K562 (cell line): Measurements from ENCODE around the gene SPEG. TPM values are rescaled to one million over a fixed set of nuclear protein-coding genes. Genes with fewer than 3 reads are reported as not detected.

Experiments
- ATAC-seq: fragments of 200-7000 bp; cut with Tn5 transposase; 3 replicates; pipeline ENCODE4 v1.9.1; 2020; ENCODE audit warnings: moderate library complexity
- BruUV-seq: library from RNA; stranded (reverse); fragments of 400-500 nt; replicated peaks from 2 replicates; lab custom pipeline; 2021; lab: Mats Ljungman, UMichigan
- CTCF ChIA-PET: fragments of 300-600 bp; formaldehyde crosslinking; extraction: SDS; loops from one replicate; lab custom pipeline; 2021; ENCODE audit warnings: low intra/inter-chr PET ratio; lab: Yijun Ruan, JAX
- POLR2A ChIA-PET: fragments of 300-600, 350-650 bp; sonication (Branson Sonifier 250); formaldehyde crosslinking; extraction: SDS; loops from one replicate; lab custom pipeline; 2021; ENCODE audit warnings: antibody characterized with exemption, inconsistent platforms; lab: Yijun Ruan, JAX
- DNase-seq, 4 experiments: peaks; one replicate each; pipeline versions ENCODE4 v3.0.0 to v3.0.0-alpha.2; 2011 to 2018; ENCODE audit warnings: low spot score in 3 of 4, mixed read lengths in 3 of 4; ENCODE audit errors: extremely low read depth in 1 of 4
- FAIRE-seq: peaks from 2 replicates; lab custom pipeline; 2011; peaks lifted over from hg19 to GRCh38; lab: Jason Lieb, UNC
- H2AFZ ChIP-seq: 2 replicates; pipeline ENCODE4 v1.6.0; 2011; ENCODE audit warnings: low read depth, low read length, control low read depth, inconsistent platforms
- H3K27ac ChIP-seq: fragments of 200-600 bp; 3 replicates; pipeline ENCODE4 v1.8.0; 2011; ENCODE audit warnings: low read depth, mild to moderate bottlenecking, control low read depth, inconsistent platforms, low read length, moderate library complexity, mixed read lengths; ENCODE audit errors: extremely low read depth
- H3K27me3 ChIP-seq, 2 experiments: fragments of 300-600 bp in 1 of 2; 2 replicates in 1 of 2; 3 replicates in 1 of 2; pipeline versions ENCODE4 v1.6.0 to v1.8.0; 2011; ENCODE audit warnings: inconsistent platforms in 2 of 2, low read length in 2 of 2, mild to moderate bottlenecking in 1 of 2, mixed read lengths in 1 of 2, moderate library complexity in 1 of 2; ENCODE audit not compliant: control insufficient read depth in 2 of 2, insufficient read depth in 2 of 2
- H3K36me3 ChIP-seq: fragments of 300-600 bp; 3 replicates; pipeline ENCODE4 v1.8.0; 2011; ENCODE audit warnings: mild to moderate bottlenecking, low read length, inconsistent platforms; ENCODE audit not compliant: control insufficient read depth, insufficient read depth
- H3K4me1 ChIP-seq, 2 experiments: fragments of 200-600 bp in 1 of 2; replicated peaks in 1 of 2; 2 replicates in 1 of 2; 3 replicates in 1 of 2; pipeline versions ENCODE4 v1.5.1 to v1.8.0; 2011; ENCODE audit warnings: inconsistent platforms in 2 of 2, low read length in 2 of 2, mild to moderate bottlenecking in 1 of 2, mixed read lengths in 1 of 2, moderate library complexity in 1 of 2; ENCODE audit not compliant: control insufficient read depth in 2 of 2, insufficient read depth in 2 of 2
- H3K4me2 ChIP-seq: 2 replicates; pipeline ENCODE4 v1.6.1; 2011; ENCODE audit warnings: low read length, control low read depth, inconsistent platforms, mixed read lengths; ENCODE audit not compliant: insufficient read depth
- H3K4me3 ChIP-seq: fragments of 200-600 bp; sonication (generic), shearing (Covaris generic); 2 replicates; pipeline ENCODE4 v1.5.1; 2016; ENCODE audit warnings: control low read depth, inconsistent platforms
- H3K79me2 ChIP-seq: fragments of 200-600 bp; 3 replicates; pipeline ENCODE4 v1.8.0; 2011; ENCODE audit warnings: low read length, inconsistent platforms; ENCODE audit not compliant: control insufficient read depth, insufficient read depth
- H3K9ac ChIP-seq, 2 experiments: 2 replicates each; pipeline versions ENCODE4 v1.6.0 to v1.6.1; 2011; ENCODE audit warnings: low read depth in 2 of 2, low read length in 2 of 2, control low read depth in 1 of 2, inconsistent platforms in 1 of 2, mild to moderate bottlenecking in 1 of 2, mixed read lengths in 1 of 2; ENCODE audit not compliant: insufficient read depth in 1 of 2
- H3K9me1 ChIP-seq: one replicate; pipeline ENCODE4 v1.6.0; 2011; ENCODE audit warnings: inconsistent platforms, mild to moderate bottlenecking, low read length, moderate library complexity; ENCODE audit not compliant: control insufficient read depth, insufficient read depth
- H3K9me3 ChIP-seq: replicated peaks from 2 replicates; pipeline ENCODE4 v1.5.1; 2011; ENCODE audit warnings: low read depth, low read length, inconsistent platforms; ENCODE audit not compliant: control insufficient read depth, insufficient read depth
- H4K20me1 ChIP-seq: replicated peaks from 2 replicates; pipeline ENCODE4 v1.6.1; 2011; ENCODE audit warnings: low read length, inconsistent platforms, mixed read lengths; ENCODE audit not compliant: control insufficient read depth, insufficient read depth
- CHD4 ChIP-seq: fragments of 200-600 bp; sonication (generic); IDR thresholded peaks from 3 replicates; pipeline ENCODE4 v1.6.1; 2012; ENCODE audit warnings: low read depth, mild to moderate bottlenecking, mixed read lengths, low read length, inconsistent platforms; ENCODE audit not compliant: insufficient read depth, insufficient replicate concordance, poor library complexity, severe bottlenecking
- PRPF4 ChIP-seq: fragments of 200-400 bp; formaldehyde crosslinking; IDR thresholded peaks from one replicate; pipeline ENCODE4 v1.6.1; 2017; ENCODE audit warnings: low read length, low read depth, mild to moderate bottlenecking; ENCODE audit not compliant: insufficient read depth, poor library complexity, severe bottlenecking
- TAF15 ChIP-seq: fragments of 200-400 bp; formaldehyde crosslinking; IDR thresholded peaks from 2 replicates; pipeline ENCODE4 v1.6.1; 2017; ENCODE audit warnings: mild to moderate bottlenecking, low read depth, low read length, moderate library complexity
- ZBTB26 ChIP-seq: fragments of 450-650 bp; formaldehyde crosslinking; IDR thresholded peaks from 2 replicates; pipeline ENCODE4 v1.4.0; 2022; ENCODE audit warnings: missing genetic modification characterization
- ZKSCAN8 ChIP-seq: fragments of 200-800 bp; sonication (Bioruptor generic); IDR thresholded peaks from 2 replicates; pipeline ENCODE4 v1.6.1; 2016; ENCODE audit warnings: missing genetic modification characterization, missing compliant biosample characterization
- ZNF12 ChIP-seq: sonication (generic); formaldehyde crosslinking; IDR thresholded peaks from 2 replicates; pipeline ENCODE4 v1.4.0; 2020; ENCODE audit warnings: mild to moderate bottlenecking, missing genetic modification reagents
- ZNF133 ChIP-seq: fragments of 250-450 bp; sonication (Bioruptor Pico); IDR thresholded peaks from 2 replicates; pipeline ENCODE4 v1.4.0; 2020; ENCODE audit warnings: mild to moderate bottlenecking
- ZNF507 ChIP-seq: conservative IDR thresholded peaks from 2 replicates; pipeline ENCODE4 v1.6.1; 2017; ENCODE audit warnings: missing genetic modification characterization, missing compliant biosample characterization
- WGBS: fragments of 100-300 bp; shearing (Covaris generic); methylation state at CpG from one replicate; pipeline ENCODE4 v1.1.6; 2016; ENCODE audit warnings: low coverage, mixed read lengths; ENCODE audit not compliant: insufficient coverage; ENCODE audit errors: missing lambda C conversion rate; 5-methylcytosine and 5-hydroxymethylcytosine counted together
- in situ Hi-C: fragments of 300-500 bp; cut with MboI; formaldehyde crosslinking; loops from 4 replicates; pipeline ENCODE4 v1.15.0; 2018; ENCODE audit warnings: inconsistent platforms, mixed read lengths
- intact Hi-C: fragments of 100-400 bp; cut with micrococcal nuclease; formaldehyde crosslinking; loops from 2 replicates; pipeline ENCODE4 v1.14.2; 2022
- polyA plus RNA-seq, 8 experiments: library from polyadenylated mRNA; depleted of rRNA in 4 of 8; stranded (reverse) in 5 of 8; unstranded in 3 of 8; fragments of >200 nt; fragmentation: Nextera tagmentation in 2 of 8; fragmentation: Illumina TruSeq in 1 of 8; extraction: Ambion mirVana in 2 of 8; extraction: Trizol in 1 of 8; gene quantifications; 2 replicates each; pipeline versions ENCODE4 v1.2.1 to v1.2.3, GENCODE V29; 2011 to 2014; ENCODE audit warnings: inconsistent platforms in 1 of 8, missing spikeins in 1 of 8
- total RNA-seq, 7 experiments: library from RNA; depleted of rRNA in 6 of 7; stranded (reverse); fragments of >200 nt in 6 of 7; fragmentation: Illumina TruSeq in 2 of 7; extraction: Trizol in 2 of 7; gene quantifications; 2 replicates each; pipeline versions ENCODE4 v1.2.1 to v1.2.3, GENCODE V29; 2011 to 2021; ENCODE audit warnings: low replicate concordance in 1 of 7
- TF ChIP-seq, protein P1 (sequence below): fragments of 450-650 bp; formaldehyde crosslinking; IDR thresholded peaks from 2 replicates; pipeline ENCODE4 v1.4.0; 2020; ENCODE audit warnings: mild to moderate bottlenecking, mixed read lengths
- TF ChIP-seq, protein P2 (sequence below): fragments of 250-450 bp; sonication (Bioruptor Pico); IDR thresholded peaks from 2 replicates; pipeline ENCODE4 v1.8.0; 2021; ENCODE audit warnings: moderate library complexity, mild to moderate bottlenecking, inconsistent platforms
- TF ChIP-seq, protein P3 (sequence below): sonication (generic); formaldehyde crosslinking; IDR thresholded peaks from 2 replicates; pipeline ENCODE4 v1.8.0; 2022; ENCODE audit warnings: mild to moderate bottlenecking, missing genetic modification reagents
- TF ChIP-seq, protein P4 (sequence below): fragments of 450-650 bp; IDR thresholded peaks from 2 replicates; pipeline ENCODE4 v1.6.1; 2014; ENCODE audit warnings: low read depth, mild to moderate bottlenecking, moderate library complexity, borderline replicate concordance

The SPEG gene
- total and polyA plus RNA-seq, 9 of the 15 experiments (the other 6 are each of a cell fraction or from before 2014, with no cell fraction given), result 0.49 to 8.7 (median 3.0) TPM

DNA sequence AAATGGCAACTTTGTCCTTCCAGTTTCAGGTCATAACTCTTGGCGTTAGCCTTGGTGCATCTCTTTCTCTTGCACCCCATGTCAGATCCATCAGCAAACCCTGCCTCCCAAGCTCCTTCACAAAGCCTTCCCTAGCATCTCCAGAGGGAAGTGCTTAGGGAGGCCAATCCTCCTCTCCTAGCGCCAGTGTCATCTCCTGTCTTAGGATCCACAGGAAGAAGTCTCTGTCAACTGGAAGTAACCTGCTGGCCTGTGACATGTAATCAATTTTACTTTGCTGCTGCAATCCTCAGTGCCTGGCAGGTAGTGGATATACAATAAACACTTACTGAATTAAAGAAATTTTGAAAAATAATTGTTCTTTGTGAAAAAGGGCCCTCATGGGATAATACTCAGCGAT lies 39.0 kb upstream of the SPEG start:
- Histone ChIP-seq H3K9me3 (no peaks in the 10 kb centered on the region), H3K79me2 (no peaks in the 10 kb centered on the region), H3K4me2 (no peak overlapping the region), H3K9ac (no peak overlapping the region), H3K27ac (no peak overlapping the region), H3K9me1 (no peaks in the 10 kb centered on the region), H2AFZ (no peak overlapping the region), H3K4me3 (no peak overlapping the region), H3K27me3 (no peaks in the 10 kb centered on the region), H3K4me1 (peaks cover 0 to 4% of the 10 kb centered on the region in 2 experiments; a peak in 4 of 5 replicates), H3K36me3 (no peaks in the 10 kb centered on the region), H4K20me1 (no peaks in the 10 kb centered on the region)
- no TSS peak for BruUV-seq
- no peak for FAIRE-seq
- DNase-seq, result no peak
- in situ Hi-C loops (no loop called here), intact Hi-C loops (no loop called here)
- TF ChIP-seq PRPF4, result no peak
- TF ChIP-seq, protein P1, sequence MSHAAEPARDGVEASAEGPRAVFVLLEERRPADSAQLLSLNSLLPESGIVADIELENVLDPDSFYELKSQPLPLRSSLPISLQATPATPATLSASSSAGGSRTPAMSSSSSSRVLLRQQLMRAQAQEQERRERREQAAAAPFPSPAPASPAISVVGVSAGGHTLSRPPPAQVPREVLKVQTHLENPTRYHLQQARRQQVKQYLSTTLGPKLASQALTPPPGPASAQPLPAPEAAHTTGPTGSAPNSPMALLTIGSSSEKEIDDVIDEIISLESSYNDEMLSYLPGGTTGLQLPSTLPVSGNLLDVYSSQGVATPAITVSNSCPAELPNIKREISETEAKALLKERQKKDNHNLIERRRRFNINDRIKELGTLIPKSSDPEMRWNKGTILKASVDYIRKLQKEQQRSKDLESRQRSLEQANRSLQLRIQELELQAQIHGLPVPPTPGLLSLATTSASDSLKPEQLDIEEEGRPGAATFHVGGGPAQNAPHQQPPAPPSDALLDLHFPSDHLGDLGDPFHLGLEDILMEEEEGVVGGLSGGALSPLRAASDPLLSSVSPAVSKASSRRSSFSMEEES (CRISPR knock-in tag), result no peak
- TF ChIP-seq ZNF12 (CRISPR knock-in tag), result no peak
- no peak for TF ChIP-seq ZNF133 (CRISPR knock-in tag)
- TF ChIP-seq, protein P2, sequence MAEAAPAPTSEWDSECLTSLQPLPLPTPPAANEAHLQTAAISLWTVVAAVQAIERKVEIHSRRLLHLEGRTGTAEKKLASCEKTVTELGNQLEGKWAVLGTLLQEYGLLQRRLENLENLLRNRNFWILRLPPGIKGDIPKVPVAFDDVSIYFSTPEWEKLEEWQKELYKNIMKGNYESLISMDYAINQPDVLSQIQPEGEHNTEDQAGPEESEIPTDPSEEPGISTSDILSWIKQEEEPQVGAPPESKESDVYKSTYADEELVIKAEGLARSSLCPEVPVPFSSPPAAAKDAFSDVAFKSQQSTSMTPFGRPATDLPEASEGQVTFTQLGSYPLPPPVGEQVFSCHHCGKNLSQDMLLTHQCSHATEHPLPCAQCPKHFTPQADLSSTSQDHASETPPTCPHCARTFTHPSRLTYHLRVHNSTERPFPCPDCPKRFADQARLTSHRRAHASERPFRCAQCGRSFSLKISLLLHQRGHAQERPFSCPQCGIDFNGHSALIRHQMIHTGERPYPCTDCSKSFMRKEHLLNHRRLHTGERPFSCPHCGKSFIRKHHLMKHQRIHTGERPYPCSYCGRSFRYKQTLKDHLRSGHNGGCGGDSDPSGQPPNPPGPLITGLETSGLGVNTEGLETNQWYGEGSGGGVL (CRISPR knock-in tag), result no peak
- TF ChIP-seq CHD4, result no peak
- TF ChIP-seq ZKSCAN8, result no peak
- TF ChIP-seq, protein P3, sequence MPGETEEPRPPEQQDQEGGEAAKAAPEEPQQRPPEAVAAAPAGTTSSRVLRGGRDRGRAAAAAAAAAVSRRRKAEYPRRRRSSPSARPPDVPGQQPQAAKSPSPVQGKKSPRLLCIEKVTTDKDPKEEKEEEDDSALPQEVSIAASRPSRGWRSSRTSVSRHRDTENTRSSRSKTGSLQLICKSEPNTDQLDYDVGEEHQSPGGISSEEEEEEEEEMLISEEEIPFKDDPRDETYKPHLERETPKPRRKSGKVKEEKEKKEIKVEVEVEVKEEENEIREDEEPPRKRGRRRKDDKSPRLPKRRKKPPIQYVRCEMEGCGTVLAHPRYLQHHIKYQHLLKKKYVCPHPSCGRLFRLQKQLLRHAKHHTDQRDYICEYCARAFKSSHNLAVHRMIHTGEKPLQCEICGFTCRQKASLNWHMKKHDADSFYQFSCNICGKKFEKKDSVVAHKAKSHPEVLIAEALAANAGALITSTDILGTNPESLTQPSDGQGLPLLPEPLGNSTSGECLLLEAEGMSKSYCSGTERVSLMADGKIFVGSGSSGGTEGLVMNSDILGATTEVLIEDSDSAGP (CRISPR knock-in tag), result no peak
- no peak for TF ChIP-seq TAF15
- no peak for TF ChIP-seq ZNF507 (tag)
- TF ChIP-seq, protein P4, sequence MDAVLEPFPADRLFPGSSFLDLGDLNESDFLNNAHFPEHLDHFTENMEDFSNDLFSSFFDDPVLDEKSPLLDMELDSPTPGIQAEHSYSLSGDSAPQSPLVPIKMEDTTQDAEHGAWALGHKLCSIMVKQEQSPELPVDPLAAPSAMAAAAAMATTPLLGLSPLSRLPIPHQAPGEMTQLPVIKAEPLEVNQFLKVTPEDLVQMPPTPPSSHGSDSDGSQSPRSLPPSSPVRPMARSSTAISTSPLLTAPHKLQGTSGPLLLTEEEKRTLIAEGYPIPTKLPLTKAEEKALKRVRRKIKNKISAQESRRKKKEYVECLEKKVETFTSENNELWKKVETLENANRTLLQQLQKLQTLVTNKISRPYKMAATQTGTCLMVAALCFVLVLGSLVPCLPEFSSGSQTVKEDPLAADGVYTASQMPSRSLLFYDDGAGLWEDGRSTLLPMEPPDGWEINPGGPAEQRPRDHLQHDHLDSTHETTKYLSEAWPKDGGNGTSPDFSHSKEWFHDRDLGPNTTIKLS, result no peak
- TF ChIP-seq ZBTB26, result no peak
- CTCF ChIA-PET, result no interaction called here
- ATAC-seq, result no peak
- POLR2A ChIA-PET, result no interaction called here
- WGBS, result 52% methylated on average over 3 of the region's 3 CpGs
